Hepatocyte (in vitro differentiated cells): ENCODE data around the gene CELSR2. TPM values are rescaled to one million over a fixed set of nuclear protein-coding genes. Genes with fewer than 3 reads are reported as not detected.
A peak's percentile ranks its signal among the peaks of the same experiment; 100 is the strongest.
"Not testable (repeated sequence)": the region's sequence is repeated elsewhere in the genome, so short reads cannot be mapped to it uniquely, and the experiment has no call there.

ENCODE experiments used
- DNase-seq: peaks from one replicate; pipeline ENCODE4 v3.0.0-alpha.2; 2016; ENCODE audit warnings: low spot score
- H2AFZ ChIP-seq: fragments of 200-600 bp; sonication (generic); 2 replicates; pipeline ENCODE4 v1.6.0; 2016; ENCODE audit warnings: antibody characterized with exemption, mild to moderate bottlenecking
- H3K27ac ChIP-seq: fragments of 200-600 bp; sonication (generic); 2 replicates; pipeline ENCODE4 v1.5.1; 2016; ENCODE audit warnings: mild to moderate bottlenecking
- H3K27me3 ChIP-seq: fragments of 200-600 bp; sonication (generic); 2 replicates; pipeline ENCODE4 v1.6.1; 2016
- H3K36me3 ChIP-seq: fragments of 200-600 bp; sonication (generic); replicated peaks from 2 replicates; pipeline ENCODE4 v1.5.1; 2016; ENCODE audit warnings: low read depth; ENCODE audit not compliant: insufficient read depth
- H3K4me1 ChIP-seq: fragments of 200-600 bp; sonication (generic); 2 replicates; pipeline ENCODE4 v1.5.1; 2016; ENCODE audit warnings: mild to moderate bottlenecking, moderate library complexity; ENCODE audit not compliant: insufficient read depth
- H3K4me2 ChIP-seq: fragments of 200-600 bp; sonication (generic); 2 replicates; pipeline ENCODE4 v1.6.0; 2016
- H3K4me3 ChIP-seq: fragments of 200-600 bp; sonication (generic); 2 replicates; pipeline ENCODE4 v1.5.1; 2016; ENCODE audit warnings: mild to moderate bottlenecking
- H3K79me2 ChIP-seq: fragments of 200-600 bp; sonication (generic); 2 replicates; pipeline ENCODE4 v1.6.0; 2017; ENCODE audit warnings: mild to moderate bottlenecking
- H3K9me2 ChIP-seq: fragments of 200-600 bp; sonication (generic); replicated peaks from 2 replicates; pipeline ENCODE4 v1.6.0; 2017; ENCODE audit warnings: mild to moderate bottlenecking; ENCODE audit not compliant: insufficient read depth
- H3K9me3 ChIP-seq: fragments of 200-600 bp; sonication (generic); 2 replicates; pipeline ENCODE4 v1.5.1; 2016; ENCODE audit warnings: low read depth, mild to moderate bottlenecking
- H4K20me1 ChIP-seq: fragments of 200-600 bp; sonication (generic); 2 replicates; pipeline ENCODE4 v1.6.0; 2016; ENCODE audit warnings: mild to moderate bottlenecking; ENCODE audit not compliant: insufficient read depth, poor library complexity, severe bottlenecking
- CTCF ChIP-seq: fragments of 200-600 bp; sonication (generic); IDR thresholded peaks from 2 replicates; pipeline ENCODE4 v1.5.1; 2016; ENCODE audit warnings: antibody characterized with exemption, mild to moderate bottlenecking; ENCODE audit not compliant: poor library complexity
- EZH2 ChIP-seq: fragments of 200-600 bp; sonication (generic); IDR thresholded peaks from 2 replicates; pipeline ENCODE4 v1.6.1; 2016; ENCODE audit warnings: antibody characterized with exemption, mild to moderate bottlenecking, borderline replicate concordance
- EZH2phosphoT487 ChIP-seq: fragments of 200-600 bp; sonication (generic); IDR thresholded peaks from one replicate; pipeline ENCODE4 v1.6.1; 2018; ENCODE audit warnings: antibody characterized with exemption, mild to moderate bottlenecking, low read depth, moderate library complexity; ENCODE audit not compliant: unreplicated experiment, severe bottlenecking
- WGBS: methylation state at CpG from one replicate; pipeline ENCODE4 v1.1.6; 2016; ENCODE audit warnings: low lambda C conversion rate; ENCODE audit errors: missing lambda C conversion rate; 5-methylcytosine and 5-hydroxymethylcytosine counted together
- polyA plus RNA-seq: library from polyadenylated mRNA; unstranded; fragments of >200 nt; fragmentation: Nextera tagmentation; extraction: Ambion mirVana; gene quantifications from 2 replicates; pipeline ENCODE4 v1.2.1, GENCODE V29; 2016
- total RNA-seq: library from RNA; depleted of rRNA; stranded (reverse); fragments of >200 nt; gene quantifications from 2 replicates; pipeline ENCODE4 v1.2.3, GENCODE V29; 2014

CELSR2 gene
- total and polyA plus RNA-seq, 2 experiments from 2014 or later: 3.3 to 3.7 TPM

DNA sequence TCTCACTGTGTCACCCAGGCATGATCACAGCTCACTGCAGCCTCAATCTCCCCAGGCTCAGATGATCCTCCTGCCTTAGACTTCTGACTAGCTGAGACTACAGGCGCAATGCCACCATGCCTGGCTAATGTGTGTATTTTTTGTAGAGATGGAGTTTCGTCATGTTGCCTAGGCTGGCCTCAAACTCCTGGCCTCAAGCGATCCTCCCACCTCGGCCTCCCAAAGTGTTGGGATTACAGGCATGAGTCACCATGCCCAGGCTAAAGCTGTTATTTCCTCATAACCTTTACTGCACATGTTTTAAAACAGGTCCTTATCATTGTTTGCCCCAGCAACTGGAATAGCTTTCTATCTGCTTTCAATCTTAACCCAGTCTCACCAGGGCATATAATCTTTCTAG is 32.7 kb upstream of the CELSR2 start:
- Histone ChIP-seq H3K27me3 (no peaks in the 10 kb centered on the region), H2AFZ (no peak overlapping the region), H4K20me1 (peaks cover 21% of the 10 kb centered on the region), H3K4me1 (peaks cover 12% of the 10 kb centered on the region), H3K79me2 (peaks cover 72% of the 10 kb centered on the region), H3K9me3 (no peaks in the 10 kb centered on the region), H3K27ac (no peak overlapping the region), H3K36me3 (no peaks in the 10 kb centered on the region), H3K4me3 (no peak overlapping the region), H3K4me2 (peak overlapping the region; percentile 77), H3K9me2 (no peaks in the 10 kb centered on the region)
- 91% methylated on average over 4 of the region's 4 CpGs for WGBS
- no peak for TF ChIP-seq EZH2
- TF ChIP-seq CTCF: no peak
- DNase-seq: no peak

DNA sequence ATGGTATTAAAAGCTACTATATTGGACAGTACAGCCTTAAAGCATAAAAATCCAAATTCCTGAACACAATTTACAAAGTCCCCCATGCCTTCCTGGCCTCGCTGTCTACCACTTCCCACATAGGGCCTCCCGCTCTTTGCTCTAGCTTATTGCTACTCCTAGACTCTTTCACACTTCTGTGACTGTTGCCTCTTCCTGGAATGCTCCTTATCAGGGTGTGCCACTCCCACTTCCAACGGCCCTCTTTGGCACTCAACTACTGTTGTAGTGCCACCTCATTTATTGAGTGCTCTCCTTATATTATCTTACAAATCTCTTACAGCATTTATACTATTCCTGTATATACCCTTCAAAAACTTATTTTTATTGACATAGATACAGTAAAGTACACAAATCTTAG is 30.8 kb upstream of the CELSR2 start:
- no peak overlapping the region for H3K27ac ChIP-seq
- H4K20me1 ChIP-seq: peaks cover 38% of the 10 kb centered on the region
- H3K36me3 ChIP-seq: no peaks in the 10 kb centered on the region
- H3K79me2 ChIP-seq: peaks cover 89% of the 10 kb centered on the region
- TF ChIP-seq CTCF (no peak), EZH2phosphoT487 (no peak), EZH2 (no peak)
- H3K4me3 ChIP-seq: no peak overlapping the region
- H3K9me2 ChIP-seq: no peaks in the 10 kb centered on the region
- peaks cover 7% of the 10 kb centered on the region for H3K4me1 ChIP-seq
- no peak overlapping the region for H3K4me2 ChIP-seq
- 76% methylated on average over 3 of the region's 3 CpGs for WGBS
- no peaks in the 10 kb centered on the region for H3K9me3 ChIP-seq
- peak; percentile 41 for DNase-seq
- no peaks in the 10 kb centered on the region for H3K27me3 ChIP-seq
- H2AFZ ChIP-seq: no peak overlapping the region

DNA sequence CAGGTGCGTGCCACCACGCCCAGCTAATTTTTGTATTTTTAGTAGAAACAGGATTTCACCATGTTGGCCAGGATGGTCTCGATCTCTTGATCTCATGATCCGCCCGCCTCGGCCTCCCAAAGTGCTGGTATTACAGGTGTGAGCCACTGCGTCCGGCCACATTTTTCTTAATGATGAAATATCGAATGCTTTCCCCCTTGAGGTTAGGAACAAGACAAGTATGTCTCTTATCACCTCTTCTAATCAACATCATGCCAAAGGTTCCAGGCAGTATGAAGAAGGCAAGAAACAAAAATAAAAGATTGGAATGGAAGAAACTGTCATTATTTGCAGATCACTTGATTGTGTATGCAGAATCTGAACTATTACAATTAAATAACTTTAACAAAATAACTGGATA is 28.1 kb upstream of the CELSR2 start:
- not testable (repeated sequence) for H3K27ac ChIP-seq, H3K4me3 ChIP-seq, H2AFZ ChIP-seq, DNase-seq, H3K4me2 ChIP-seq, H3K36me3 ChIP-seq, H3K27me3 ChIP-seq, H3K9me3 ChIP-seq, H3K4me1 ChIP-seq, H3K9me2 ChIP-seq
- Histone ChIP-seq H4K20me1 (peaks cover 48% of the 10 kb centered on the region), H3K79me2 (peaks cover 96% of the 10 kb centered on the region)
- 96% methylated on average over 9 of the region's 9 CpGs for WGBS

- peaks cover 44% of the 10 kb centered on the region for H4K20me1 ChIP-seq
- H3K27ac ChIP-seq: no peak overlapping the region
- no peaks in the 10 kb centered on the region for H3K4me1 ChIP-seq
- no peak overlapping the region for H3K4me2 ChIP-seq
- no peak for TF ChIP-seq EZH2phosphoT487
- no peak for TF ChIP-seq CTCF
- no peak for TF ChIP-seq EZH2
- no peaks in the 10 kb centered on the region for H3K36me3 ChIP-seq
- no peaks in the 10 kb centered on the region for H3K9me2 ChIP-seq
- no peaks in the 10 kb centered on the region for H3K9me3 ChIP-seq
- no peaks in the 10 kb centered on the region for H3K27me3 ChIP-seq
- no peak overlapping the region for H2AFZ ChIP-seq
- no peak for DNase-seq
- 88% methylated on average over 3 of the region's 3 CpGs for WGBS
- H3K79me2 ChIP-seq: peaks cover 78% of the 10 kb centered on the region
- H3K4me3 ChIP-seq: no peak overlapping the region
Measured at GRCh38 chr1:109225308-109225707, 24.0 kb upstream of the CELSR2 start.
